Mesendoderm (in vitro differentiated cells): ENCODE measurements around the gene ARSG.

Experiments
- DNase-seq: peaks from one replicate; pipeline ENCODE4 v3.0.0; 2013
- H2AK5ac ChIP-seq: 2 replicates; pipeline ENCODE4 v1.6.1; 2013; ENCODE audit warnings: low read length, inconsistent platforms
- H2BK120ac ChIP-seq: 2 replicates; pipeline ENCODE4 v1.6.1; 2013; ENCODE audit warnings: low read depth, mild to moderate bottlenecking, low read length, moderate library complexity, mixed read lengths
- H2BK15ac ChIP-seq: replicated peaks from 2 replicates; pipeline ENCODE4 v1.6.1; 2013; ENCODE audit warnings: low read depth, mild to moderate bottlenecking, moderate library complexity
- H2BK5ac ChIP-seq: 2 replicates; pipeline ENCODE4 v1.6.1; 2013; ENCODE audit warnings: low read length, inconsistent platforms
- H3K18ac ChIP-seq: 2 replicates; pipeline ENCODE4 v1.6.1; 2013; ENCODE audit warnings: mild to moderate bottlenecking, low read length, mixed read lengths
- H3K23ac ChIP-seq: one replicate; pipeline ENCODE4 v1.6.1; 2013; ENCODE audit warnings: low read length
- H3K27ac ChIP-seq: 2 replicates; pipeline ENCODE4 v1.5.1; 2013; ENCODE audit warnings: low read depth, mild to moderate bottlenecking, inconsistent platforms, low read length, moderate library complexity
- H3K27me3 ChIP-seq: 2 replicates; pipeline ENCODE4 v1.6.1; 2013; ENCODE audit warnings: low read length, control low read depth, mild to moderate bottlenecking, inconsistent platforms; ENCODE audit not compliant: insufficient read depth, poor library complexity
- H3K36me3 ChIP-seq: 2 replicates; pipeline ENCODE4 v1.6.1; 2013; ENCODE audit warnings: low read length, inconsistent platforms; ENCODE audit not compliant: control insufficient read depth, insufficient read depth
- H3K4ac ChIP-seq: one replicate; pipeline ENCODE4 v1.6.1; 2013; ENCODE audit warnings: low read depth, mild to moderate bottlenecking, low read length, moderate library complexity
- H3K4me1 ChIP-seq: 2 replicates; pipeline ENCODE4 v1.6.1; 2013; ENCODE audit warnings: low read depth, low read length, inconsistent platforms; ENCODE audit not compliant: control insufficient read depth
- H3K4me2 ChIP-seq: 2 replicates; pipeline ENCODE4 v1.6.1; 2013; ENCODE audit warnings: low read length
- H3K4me3 ChIP-seq: 2 replicates; pipeline ENCODE4 v1.5.1; 2013; ENCODE audit warnings: mild to moderate bottlenecking, low read length
- H3K56ac ChIP-seq: one replicate; pipeline ENCODE4 v1.6.1; 2013; ENCODE audit warnings: low read length
- H3K79me1 ChIP-seq: 2 replicates; pipeline ENCODE4 v1.6.1; 2013; ENCODE audit warnings: low read length, inconsistent platforms
- H3K79me2 ChIP-seq: 2 replicates; pipeline ENCODE4 v1.6.1; 2013; ENCODE audit warnings: mild to moderate bottlenecking, low read length; ENCODE audit not compliant: control insufficient read depth, insufficient read depth
- H3K9ac ChIP-seq: 2 replicates; pipeline ENCODE4 v1.6.1; 2013; ENCODE audit warnings: low read length, inconsistent platforms
- H4K5ac ChIP-seq: one replicate; pipeline ENCODE4 v1.6.1; 2013; ENCODE audit warnings: low read length
- H4K8ac ChIP-seq: one replicate; pipeline ENCODE4 v1.6.1; 2013; ENCODE audit warnings: low read depth, mild to moderate bottlenecking, control low read depth, low read length, moderate library complexity
- WGBS: extraction: QIAGEN DNeasy Blood & Tissue Kit; methylation state at CpG from one replicate; pipeline ENCODE4 v1.1.7; 2013; ENCODE audit warnings: low lambda C conversion rate, missing lambda C conversion rate; ENCODE audit not compliant: insufficient coverage; ENCODE audit errors: extremely low coverage; 5-methylcytosine and 5-hydroxymethylcytosine counted together

Gene ARSG

GRCh38 chr17:68296217-68297191 is 5.2 kb downstream of the ARSG start:
- no peak overlapping the region for H3K27ac ChIP-seq
- no peaks in the 10 kb centered on the region for H3K36me3 ChIP-seq
- no peak overlapping the region for H2BK15ac ChIP-seq
- no peaks in the 10 kb centered on the region for H3K79me2 ChIP-seq
- no peak overlapping the region for H2AK5ac ChIP-seq
- peak; percentile 77 for DNase-seq
- H3K18ac ChIP-seq, result no peak overlapping the region
- no peak overlapping the region for H2BK5ac ChIP-seq
- no peak overlapping the region for H2BK120ac ChIP-seq
- no peak overlapping the region for H3K4ac ChIP-seq
- no peak overlapping the region for H3K4me2 ChIP-seq
- H3K79me1 ChIP-seq, result no peaks in the 10 kb centered on the region
- H3K23ac ChIP-seq, result no peak overlapping the region
- H4K5ac ChIP-seq, result no peak overlapping the region
- H3K56ac ChIP-seq, result no peak overlapping the region
- no peak overlapping the region for H3K4me3 ChIP-seq
- peaks cover 3% of the 10 kb centered on the region for H3K27me3 ChIP-seq
- no peaks in the 10 kb centered on the region for H3K4me1 ChIP-seq
- H3K9ac ChIP-seq, result no peak overlapping the region
- no peak overlapping the region for H4K8ac ChIP-seq
- no CpG with 5 or more reads among the region's 18 CpGs for WGBS

DNA sequence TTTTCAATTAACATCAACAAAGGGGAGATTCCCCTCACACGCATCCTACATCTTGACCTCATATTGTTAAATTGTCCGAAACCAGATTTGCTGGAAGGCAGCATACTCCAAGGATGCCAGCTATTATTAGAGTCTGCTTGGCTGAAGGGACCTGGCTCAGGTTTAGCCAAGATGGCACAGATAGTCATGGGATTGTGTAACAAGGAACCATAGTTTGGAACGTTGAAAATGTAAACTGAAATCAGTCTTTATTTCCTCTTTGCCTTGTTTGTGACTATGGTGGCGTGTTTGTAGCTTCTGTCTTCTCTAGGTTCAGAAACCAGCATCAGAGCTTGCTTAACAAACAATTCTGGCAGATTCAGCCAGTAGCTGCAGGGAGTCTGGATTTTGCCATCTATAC is 5.9 kb downstream of the ARSG start:
- no peak for DNase-seq
- no peak overlapping the region for H3K23ac ChIP-seq
- no peak overlapping the region for H3K9ac ChIP-seq
- H2BK120ac ChIP-seq, result no peak overlapping the region
- H3K79me1 ChIP-seq, result no peaks in the 10 kb centered on the region
- no peak overlapping the region for H3K56ac ChIP-seq
- H3K4ac ChIP-seq, result no peak overlapping the region
- no peaks in the 10 kb centered on the region for H3K79me2 ChIP-seq
- H4K5ac ChIP-seq, result no peak overlapping the region
- no CpG with 5 or more reads among the region's 4 CpGs for WGBS
- H4K8ac ChIP-seq, result no peak overlapping the region
- H3K27me3 ChIP-seq, result peaks cover 3% of the 10 kb centered on the region
- no peak overlapping the region for H2BK5ac ChIP-seq
- no peaks in the 10 kb centered on the region for H3K4me1 ChIP-seq
- no peak overlapping the region for H3K4me3 ChIP-seq
- no peak overlapping the region for H2BK15ac ChIP-seq
- H3K27ac ChIP-seq, result no peak overlapping the region
- no peak overlapping the region for H3K18ac ChIP-seq
- no peaks in the 10 kb centered on the region for H3K36me3 ChIP-seq
- H3K4me2 ChIP-seq, result no peak overlapping the region
- H2AK5ac ChIP-seq, result no peak overlapping the region

DNA sequence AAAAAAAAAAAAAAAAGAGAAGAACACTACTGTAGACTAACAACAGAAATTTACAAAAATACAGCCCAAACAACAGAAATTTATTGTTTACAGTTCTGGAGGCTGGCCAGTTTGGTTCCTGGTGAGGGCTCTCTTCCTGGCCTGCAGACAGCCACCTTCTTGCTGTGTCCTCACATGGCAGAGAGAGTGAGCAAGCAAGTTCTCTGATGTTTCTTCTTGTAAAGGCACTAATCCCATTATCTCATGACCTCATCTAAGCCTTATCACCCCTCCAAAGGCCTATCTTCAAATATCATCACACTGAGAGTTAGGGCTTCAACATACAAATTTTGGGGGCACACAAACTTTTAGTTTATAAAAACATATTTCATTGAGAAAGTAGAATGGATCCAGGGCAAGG is 7.3 kb downstream of the ARSG start:
- Histone ChIP-seq H3K4me3 (no peak overlapping the region), H3K4me1 (no peaks in the 10 kb centered on the region), H4K8ac (no peak overlapping the region), H3K4me2 (no peak overlapping the region), H3K27ac (no peak overlapping the region), H2BK120ac (no peak overlapping the region), H3K56ac (no peak overlapping the region), H3K36me3 (no peaks in the 10 kb centered on the region), H4K5ac (no peak overlapping the region), H3K4ac (no peak overlapping the region), H2AK5ac (no peak overlapping the region), H3K9ac (no peak overlapping the region), H2BK5ac (no peak overlapping the region), H3K23ac (no peak overlapping the region), H3K79me2 (no peaks in the 10 kb centered on the region), H3K18ac (no peak overlapping the region), H2BK15ac (no peak overlapping the region), H3K79me1 (no peaks in the 10 kb centered on the region), H3K27me3 (no peaks in the 10 kb centered on the region)
- peak; percentile 54 for DNase-seq

DNA sequence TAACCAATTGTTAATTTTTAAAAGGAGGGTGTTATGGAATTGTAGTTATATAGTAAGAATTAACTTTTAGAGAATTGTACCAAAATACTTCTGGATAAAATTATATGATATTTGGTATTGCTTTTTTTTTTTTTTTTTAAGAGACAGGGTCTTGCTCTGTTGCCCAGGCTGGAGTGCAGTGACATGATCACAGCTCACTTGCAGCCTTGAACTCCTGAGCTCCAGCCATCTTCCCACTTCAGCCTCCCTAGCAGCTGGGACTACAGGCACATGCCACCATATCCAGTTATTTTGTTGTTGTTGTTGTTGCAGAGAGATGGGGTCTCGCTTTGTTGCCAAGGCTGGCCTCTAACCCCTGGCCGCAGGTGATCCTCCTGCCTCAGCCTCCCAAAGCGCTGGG is 8.5 kb downstream of the ARSG start:
- no peak overlapping the region for H3K4me2 ChIP-seq
- no peak overlapping the region for H3K9ac ChIP-seq
- H3K56ac ChIP-seq, result no peak overlapping the region
- H3K4me3 ChIP-seq, result no peak overlapping the region
- no peak overlapping the region for H2BK5ac ChIP-seq
- H2AK5ac ChIP-seq, result no peak overlapping the region
- H3K27me3 ChIP-seq, result no peaks in the 10 kb centered on the region
- no peak overlapping the region for H3K27ac ChIP-seq
- DNase-seq, result no peak
- WGBS, result no CpG with 5 or more reads among the region's 3 CpGs
- H3K79me1 ChIP-seq, result no peaks in the 10 kb centered on the region
- H3K4me1 ChIP-seq, result no peaks in the 10 kb centered on the region
- no peak overlapping the region for H3K23ac ChIP-seq
- no peak overlapping the region for H4K8ac ChIP-seq
- H3K4ac ChIP-seq, result no peak overlapping the region
- no peak overlapping the region for H4K5ac ChIP-seq
- H3K36me3 ChIP-seq, result no peaks in the 10 kb centered on the region
- no peak overlapping the region for H2BK15ac ChIP-seq
- no peak overlapping the region for H2BK120ac ChIP-seq
- H3K79me2 ChIP-seq, result no peaks in the 10 kb centered on the region
- no peak overlapping the region for H3K18ac ChIP-seq

DNA sequence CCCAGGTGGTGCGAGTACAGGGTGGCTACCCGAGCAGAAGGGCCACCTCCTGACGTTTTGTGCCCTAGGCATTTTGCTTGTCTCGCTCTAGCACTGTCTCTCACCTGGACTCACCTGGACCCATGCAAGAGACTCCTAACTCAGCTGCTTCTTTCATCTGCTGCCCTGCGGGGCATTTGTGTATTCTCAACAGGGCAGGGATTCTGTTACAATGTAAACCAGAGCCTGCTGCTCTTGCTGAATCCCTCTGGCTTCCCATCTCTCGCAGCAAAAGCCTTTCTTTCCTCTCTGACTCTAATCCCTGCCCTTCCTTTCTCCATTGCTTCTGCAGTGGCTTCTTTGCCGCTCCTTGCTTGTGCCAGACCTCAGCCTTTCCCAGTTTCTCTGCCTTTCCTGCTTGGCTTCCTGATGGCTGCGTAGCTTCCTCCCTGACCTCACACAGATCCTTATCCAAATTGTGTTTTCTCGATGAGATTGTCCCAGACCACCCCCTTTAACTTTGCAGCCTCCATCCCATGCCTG is 10.2 kb downstream of the ARSG start:
- H2BK120ac ChIP-seq, result no peak overlapping the region
- H2AK5ac ChIP-seq, result no peak overlapping the region
- H3K27me3 ChIP-seq, result no peaks in the 10 kb centered on the region
- no peak overlapping the region for H4K8ac ChIP-seq
- H3K9ac ChIP-seq, result no peak overlapping the region
- H3K79me2 ChIP-seq, result no peaks in the 10 kb centered on the region
- no CpG with 5 or more reads among the region's 9 CpGs for WGBS
- H3K27ac ChIP-seq, result no peak overlapping the region
- H2BK5ac ChIP-seq, result no peak overlapping the region
- no peak overlapping the region for H4K5ac ChIP-seq
- peak overlapping the region; percentile 25 for H3K56ac ChIP-seq
- H3K4me1 ChIP-seq, result no peaks in the 10 kb centered on the region
- no peaks in the 10 kb centered on the region for H3K36me3 ChIP-seq
- H3K18ac ChIP-seq, result no peak overlapping the region
- no peak overlapping the region for H3K4ac ChIP-seq
- H3K4me3 ChIP-seq, result no peak overlapping the region
- H2BK15ac ChIP-seq, result no peak overlapping the region
- DNase-seq, result peak; percentile 54
- H3K4me2 ChIP-seq, result no peak overlapping the region
- no peaks in the 10 kb centered on the region for H3K79me1 ChIP-seq
- no peak overlapping the region for H3K23ac ChIP-seq
